Neural cell (in vitro differentiated cells): ENCODE data around the gene RTL9.
"Not testable (repeated sequence)": the region's sequence is repeated elsewhere in the genome, so short reads cannot be mapped to it uniquely, and the experiment has no call there.

Experiments
- CTCF ChIP-seq: fragments of 450-650 bp; IDR thresholded peaks from 2 replicates; pipeline ENCODE4 v1.5.1; 2014; ENCODE audit warnings: antibody characterized with exemption, mild to moderate bottlenecking, moderate library complexity; ENCODE audit not compliant: poor library complexity, severe bottlenecking
- EZH2 ChIP-seq: fragments of 200-600, 300-800 bp; shearing (Covaris generic), sonication (generic); IDR thresholded peaks from 2 replicates; pipeline ENCODE4 v1.6.1; 2014; ENCODE audit warnings: antibody characterized with exemption, low read length, borderline replicate concordance, mild to moderate bottlenecking; ENCODE audit not compliant: insufficient read depth, poor library complexity, severe bottlenecking
- TAF1 ChIP-seq: IDR thresholded peaks from 2 replicates; pipeline ENCODE4 v1.6.1; 2012; ENCODE audit warnings: low read depth

- TF ChIP-seq TAF1, CTCF, EZH2: not testable (repeated sequence)
Measured at GRCh38 chrX:110328613-110329012, 30.0 kb upstream of the RTL9 start.
